NCI-H1105 treated with DMSO at 0.1 percent for 48 hours (cell line): Measurements from ENCODE around the gene GPR183.

Source experiments
- DNase-seq: peaks from one replicate; lab custom pipeline; 2025; lab: John Stamatoyannopoulos, UW

The GPR183 gene

GRCh38 chr13:99339736-99340397 lies 32.7 kb upstream of the GPR183 start:
- DNase-seq = no peak

- no peak for DNase-seq
Observed at GRCh38 chr13:99339230-99339721, 32.1 kb upstream of the GPR183 start.

DNA sequence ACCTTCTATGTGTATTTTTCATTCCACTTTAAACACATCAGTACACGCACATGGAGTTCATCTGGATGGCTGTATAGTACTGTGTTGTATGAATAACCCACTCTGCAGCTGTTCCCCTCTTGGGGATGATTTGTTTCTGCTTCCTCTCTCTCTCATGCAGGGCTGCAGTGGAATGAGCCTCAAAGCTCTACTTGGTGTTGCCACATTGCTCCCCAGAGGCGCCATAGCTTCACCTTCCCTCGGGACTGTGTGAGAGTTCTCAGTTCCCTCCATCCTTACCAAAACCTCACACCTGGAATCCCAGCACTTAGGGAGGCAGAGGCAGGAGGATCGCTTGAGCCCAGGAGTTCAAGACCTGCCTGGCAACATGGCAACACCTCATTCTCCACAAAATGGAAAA lies 28.4 kb upstream of the GPR183 start:
- DNase-seq = no peak

DNA sequence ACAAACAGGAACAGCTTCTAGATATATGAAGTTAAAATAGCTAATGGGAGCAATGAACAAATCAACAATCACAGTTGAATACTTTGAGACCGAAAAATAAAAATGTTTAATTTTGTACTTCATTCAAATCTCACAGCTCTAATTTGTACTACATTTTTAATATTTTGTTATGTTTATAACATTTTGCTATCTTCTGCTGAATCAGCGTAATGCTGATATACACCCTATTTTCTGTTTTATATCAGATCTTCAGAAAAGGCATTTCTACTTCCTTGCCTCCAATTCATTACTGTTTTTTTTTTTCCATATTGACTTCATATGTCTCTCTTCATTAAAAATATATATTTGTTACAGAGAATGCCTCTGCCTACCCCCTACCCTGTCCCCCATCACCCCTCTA lies 27.9 kb upstream of the GPR183 start:
- no peak for DNase-seq

- no peak for DNase-seq
Observed at GRCh38 chr13:99334221-99334620, 27.0 kb upstream of the GPR183 start.

DNA sequence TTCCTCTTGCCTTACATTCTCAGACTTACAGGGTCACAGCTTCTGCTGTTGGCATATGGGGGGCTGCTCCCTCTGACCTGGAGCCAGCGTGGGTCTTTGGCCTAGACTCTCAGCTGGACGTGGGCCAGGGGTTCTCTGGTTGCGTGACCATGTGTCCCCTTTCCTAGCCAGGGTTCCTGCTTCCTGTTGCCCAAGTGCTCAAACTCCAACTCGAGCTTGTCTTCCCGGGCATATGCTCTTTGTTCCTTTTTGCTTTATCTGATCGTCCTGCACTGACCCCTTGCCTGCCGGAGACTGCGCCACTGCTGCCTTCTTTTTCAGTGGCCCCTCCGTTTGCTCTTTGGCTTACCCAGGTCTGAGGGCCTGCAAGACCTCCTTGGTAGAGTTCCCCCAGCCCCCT lies 25.3 kb upstream of the GPR183 start:
- DNase-seq = no peak

DNA sequence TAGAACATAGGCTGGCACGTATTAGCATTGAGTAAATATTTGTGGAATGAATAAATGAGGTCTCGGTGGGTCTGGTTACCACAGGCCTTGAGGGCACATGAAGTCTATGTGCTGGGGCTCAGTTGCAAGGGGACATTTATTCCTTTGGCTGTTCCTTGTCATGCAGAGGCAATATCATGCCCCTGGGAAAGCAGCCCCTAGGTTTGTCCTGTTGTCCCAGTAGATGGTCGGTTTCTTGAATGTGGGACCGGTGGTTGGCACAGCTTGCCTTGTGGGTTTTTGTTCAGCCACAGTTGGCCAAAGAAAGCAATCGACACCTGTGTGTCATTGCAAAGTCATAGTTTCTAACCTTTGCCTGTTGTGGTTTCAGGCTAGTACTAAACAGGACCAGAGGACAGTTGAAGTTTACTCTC lies 24.7 kb upstream of the GPR183 start:
- no peak for DNase-seq

- no peak for DNase-seq
Observed at GRCh38 chr13:99330942-99331341, 23.7 kb upstream of the GPR183 start.

DNA sequence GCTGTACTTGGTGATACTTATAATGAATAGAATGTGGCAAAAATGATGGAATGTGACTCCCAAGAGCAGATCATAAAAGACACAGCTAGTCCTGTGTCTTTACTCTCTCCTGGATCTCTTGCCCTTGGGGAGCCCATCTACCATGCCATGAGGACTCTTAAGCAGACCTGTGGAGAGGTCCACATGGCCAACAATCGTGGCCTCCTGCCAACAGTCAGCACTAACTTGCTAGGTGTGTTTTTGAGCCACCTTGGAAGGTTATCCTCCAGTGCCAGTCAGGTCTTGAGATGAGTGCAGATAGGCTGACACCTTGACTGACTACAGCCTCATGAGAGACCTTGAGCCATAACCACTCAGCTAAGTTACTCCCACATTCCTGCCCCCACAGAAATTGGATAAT lies 22.3 kb upstream of the GPR183 start:
- no peak for DNase-seq

- DNase-seq = no peak
Observed at GRCh38 chr13:99327761-99328160, 20.6 kb upstream of the GPR183 start.

GRCh38 chr13:99327126-99327525 lies 19.9 kb upstream of the GPR183 start:
- DNase-seq = no peak

- DNase-seq = no peak
Observed at GRCh38 chr13:99326012-99326411, 18.8 kb upstream of the GPR183 start.

- DNase-seq = no peak
Observed at GRCh38 chr13:99323488-99323887, 16.3 kb upstream of the GPR183 start.

GRCh38 chr13:99322297-99323103 lies 15.3 kb upstream of the GPR183 start:
- DNase-seq = no peak

GRCh38 chr13:99321709-99322108 lies 14.5 kb upstream of the GPR183 start:
- DNase-seq = no peak

- DNase-seq = no peak
Observed at GRCh38 chr13:99320693-99321481, 13.7 kb upstream of the GPR183 start.

- peak; percentile 56 for DNase-seq
Observed at GRCh38 chr13:99316657-99317256, 9.6 kb upstream of the GPR183 start.

DNA sequence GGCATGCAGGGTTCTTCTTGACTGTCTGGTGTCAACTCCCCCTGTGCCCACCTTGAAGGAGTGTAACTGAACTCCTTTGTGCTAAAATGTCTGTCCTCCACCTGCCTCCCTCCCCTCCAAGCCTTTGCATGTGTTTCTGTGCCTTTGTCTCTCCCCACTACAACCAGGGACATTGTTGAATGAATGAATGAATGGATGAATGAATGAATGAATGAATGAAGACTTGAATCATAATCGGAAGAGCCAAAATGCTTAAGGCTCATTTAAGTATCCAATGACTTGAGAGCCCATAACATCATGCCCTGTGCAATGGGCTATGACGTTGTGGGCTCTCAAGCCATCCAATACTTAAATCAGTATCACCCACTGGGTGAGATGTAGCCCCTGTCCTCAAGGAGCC lies 9.0 kb upstream of the GPR183 start:
- DNase-seq = no peak

DNA sequence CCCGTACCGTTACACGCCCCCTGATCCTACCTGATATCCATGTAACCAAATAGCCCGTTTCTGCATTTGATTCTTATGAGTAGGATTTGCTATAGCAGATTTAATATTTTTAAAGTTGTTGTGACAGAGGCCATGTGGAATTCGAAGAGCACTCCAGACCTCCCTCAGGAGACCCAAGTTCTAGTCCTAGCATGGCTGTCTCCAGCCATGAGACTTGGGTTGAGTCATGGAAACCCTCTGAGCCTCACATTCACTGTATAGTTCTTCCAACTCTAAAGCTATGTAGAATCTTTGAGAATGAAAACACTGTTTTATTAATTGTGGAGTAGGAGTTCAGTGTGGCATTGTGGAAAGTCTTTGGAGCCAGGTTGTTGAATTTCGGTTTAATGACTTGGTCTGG lies 8.0 kb upstream of the GPR183 start:
- DNase-seq = no peak

GRCh38 chr13:99314640-99315176 lies 7.5 kb upstream of the GPR183 start:
- no peak for DNase-seq

DNA sequence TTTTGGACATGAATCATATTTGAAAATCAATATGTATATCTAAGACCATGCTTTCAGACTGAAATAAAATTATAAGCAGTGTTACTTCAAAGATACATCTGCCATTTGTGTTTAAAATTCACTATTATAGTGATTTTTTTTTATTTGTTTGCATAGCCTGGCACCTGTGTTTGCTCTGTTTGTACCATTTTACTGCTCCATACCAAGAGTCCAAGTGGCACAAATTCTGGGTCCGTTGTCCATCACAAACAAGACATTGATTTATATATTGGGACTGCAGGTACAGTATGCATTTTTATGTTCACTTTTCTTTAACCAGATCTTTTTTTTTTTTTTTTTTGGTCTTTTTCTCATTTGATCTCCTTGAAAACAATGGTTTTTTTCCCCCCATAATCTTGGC lies 6.7 kb upstream of the GPR183 start:
- DNase-seq = no peak

- DNase-seq = no peak
Observed at GRCh38 chr13:99313501-99313900, 6.3 kb upstream of the GPR183 start.
